NOMO-1 (cell line): ENCODE measurements around the gene TREML4.
A peak's percentile ranks its signal among the peaks of the same experiment; 100 is the strongest.

Experiments
- DNase-seq, 2 experiments: peaks; one replicate each; lab custom pipeline; 2025; ENCODE audit not compliant: unreplicated experiment in 2 of 2; lab: John Stamatoyannopoulos, UW

Gene TREML4

DNA sequence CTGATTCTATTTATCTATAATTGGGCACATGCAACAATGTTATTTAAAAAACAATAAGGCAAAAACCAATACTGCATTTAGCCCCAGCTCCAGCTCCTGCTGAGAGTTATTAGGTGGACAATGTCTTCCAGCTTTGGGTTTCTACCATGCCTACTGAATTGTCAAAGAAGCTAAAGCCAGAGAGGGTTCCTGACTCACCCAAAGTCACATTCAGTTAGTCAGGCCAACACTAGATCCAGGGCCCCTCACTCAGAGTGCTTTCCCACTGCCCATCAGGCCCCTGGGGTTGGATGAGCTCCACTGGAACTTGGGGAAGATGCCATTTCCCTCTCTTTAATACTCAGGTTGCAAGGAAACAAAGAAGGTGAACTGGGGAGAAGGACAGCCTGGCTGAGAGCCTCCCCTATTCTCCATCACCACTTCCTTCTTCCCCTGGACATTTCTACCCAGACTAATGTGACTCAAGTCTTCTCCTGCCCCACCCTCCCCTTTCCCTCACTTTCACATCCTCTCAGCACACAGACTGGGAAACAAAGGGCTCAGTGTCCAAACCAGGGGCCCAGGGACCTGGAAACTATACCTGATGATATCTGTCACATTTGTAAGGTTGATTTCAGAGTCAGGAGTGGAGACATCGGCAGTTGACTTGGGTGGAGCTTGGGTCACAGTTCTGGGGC is 52.4 kb downstream of the TREML4 start:
- peak; percentile 35 to 47 for DNase-seq

DNA sequence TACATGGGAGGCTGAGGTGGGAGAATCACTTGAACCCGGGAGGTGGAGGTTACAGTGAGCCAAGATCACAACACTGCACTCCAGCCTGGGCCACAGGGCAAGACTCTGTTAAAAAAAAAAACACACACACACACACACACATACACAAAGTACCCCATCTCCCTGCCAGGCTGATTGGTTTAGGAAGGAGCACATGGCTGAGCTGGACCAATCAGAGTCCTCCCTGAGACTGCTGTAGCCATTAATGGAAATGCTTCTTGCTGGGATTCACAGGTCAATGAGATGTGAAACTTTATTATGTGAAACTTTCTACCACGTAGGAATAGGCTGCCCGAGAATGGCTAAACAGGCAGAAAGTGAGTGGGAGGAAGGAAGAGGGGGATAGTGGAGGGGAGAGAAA is 55.5 kb downstream of the TREML4 start:
- no peak for DNase-seq

DNA sequence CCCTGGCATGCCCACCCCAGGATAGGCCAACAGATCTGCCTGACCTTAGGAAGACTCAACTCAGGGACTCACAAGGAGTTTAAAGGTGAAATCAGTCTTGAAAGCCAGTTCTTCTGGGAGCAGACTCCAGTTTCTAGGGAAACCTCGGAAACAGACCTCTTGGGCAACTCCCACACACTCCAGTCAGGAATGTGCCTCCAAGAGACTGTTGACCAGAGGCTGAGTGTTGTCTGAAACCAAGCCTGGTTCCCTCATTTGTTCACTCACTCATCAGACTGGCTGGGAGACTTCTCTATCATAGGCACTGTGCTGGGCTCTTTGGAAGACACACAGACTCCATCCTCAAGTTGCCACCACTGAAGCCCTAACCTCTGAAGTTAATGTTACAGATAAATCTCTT is 56.6 kb downstream of the TREML4 start:
- DNase-seq: no peak

DNA sequence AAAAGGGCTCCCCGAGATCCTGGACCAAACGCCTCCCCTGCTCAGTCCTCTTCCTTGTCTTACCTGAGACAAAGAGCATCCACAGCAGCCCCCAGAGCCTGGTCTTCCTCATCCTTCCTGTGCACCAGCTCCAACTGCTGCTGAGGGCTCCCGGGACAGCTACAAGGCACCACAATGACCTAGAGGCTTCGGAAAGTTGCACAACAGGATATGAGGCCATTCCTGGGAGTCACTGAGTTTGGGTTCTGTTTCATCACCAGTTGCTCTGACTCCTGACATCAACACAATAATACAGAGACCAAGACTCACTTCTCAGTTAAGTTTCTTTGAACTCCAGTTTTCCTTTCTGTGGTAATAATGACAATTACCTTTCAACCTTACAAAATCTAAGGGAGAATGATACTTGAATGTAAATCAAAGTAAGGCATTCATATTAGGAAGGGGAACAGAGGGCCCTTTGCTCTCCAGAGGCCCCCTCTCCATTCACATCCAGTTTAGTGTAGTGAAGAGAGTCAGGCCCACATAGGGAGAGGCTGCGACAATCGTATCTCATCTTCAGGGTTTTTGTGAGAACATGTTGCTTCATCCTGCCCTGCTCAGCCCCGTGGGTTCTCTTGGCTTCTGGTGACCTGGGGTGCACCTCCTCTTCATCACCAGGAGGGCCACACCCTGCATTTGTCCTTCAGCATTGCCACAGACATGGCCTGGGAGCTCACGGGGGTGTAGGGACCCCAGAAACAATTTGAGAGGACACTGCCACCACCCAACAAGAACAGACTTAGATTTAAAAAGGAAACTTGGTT is 58.6 kb downstream of the TREML4 start, which contains the start of gene TREM1:
Gene TREM1, minus strand, starts transcription at position 139 of the 803 bp plus-strand sequence. Its CDS starts 27 bp downstream, at position 112.
- peak; percentile 78 to 89 for DNase-seq

DNA sequence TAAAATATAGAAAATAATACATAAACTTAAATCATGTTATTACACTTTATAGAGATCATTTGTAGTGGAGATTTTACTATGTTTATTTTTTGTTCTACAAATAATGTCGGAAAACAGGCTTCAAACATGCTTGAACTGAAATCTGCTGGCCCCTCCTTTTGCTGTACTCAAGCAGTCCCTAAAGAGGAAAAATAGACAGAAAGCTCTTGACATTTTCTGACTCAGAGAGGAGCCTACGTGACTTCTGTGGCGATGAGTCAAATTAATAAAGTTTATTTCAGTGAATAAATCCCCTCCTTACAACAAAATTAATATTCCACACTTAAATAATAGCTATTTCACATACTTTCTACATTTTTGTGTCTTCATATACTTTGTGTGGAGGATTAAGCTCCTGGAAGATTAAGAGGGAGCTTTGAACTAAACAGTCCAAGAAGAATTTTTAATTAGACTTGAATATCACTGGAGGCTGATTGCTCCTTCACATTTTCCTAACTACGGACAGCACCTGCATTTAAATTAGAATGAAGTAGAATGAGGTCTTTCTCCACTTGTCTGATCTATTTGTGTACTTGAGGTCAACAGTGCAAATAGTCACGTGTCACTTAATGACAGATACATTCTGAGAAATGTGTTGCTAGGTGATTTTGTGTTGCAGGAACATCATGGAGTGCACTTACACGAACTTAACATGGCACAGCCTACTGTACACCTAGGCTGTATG is 60.0 kb downstream of the TREML4 start:
- DNase-seq: no peak
